ENCODE measurements around the gene THBS2. TPM values are rescaled to one million over a fixed set of nuclear protein-coding genes. Genes with fewer than 3 reads are reported as not detected.

The THBS2 gene
- total and polyA plus RNA-seq, 10 of the 15 experiments (the other 5 are each of a cell fraction or from before 2014, with no cell fraction given), result 0.07 to 0.10 TPM; not detected in 8

GRCh38 chr6:169240591-169241390, 12.9 kb downstream of the THBS2 start:
- Histone ChIP-seq H4K20me1 (ENCODE audit: control insufficient read depth, insufficient read depth) (no peaks in the 10 kb centered on the region), H3K4me1 (ENCODE audit: control insufficient read depth, insufficient read depth, low read length) (no peaks in the 10 kb centered on the region), H3K27ac (ENCODE audit: control insufficient read depth, insufficient read depth) (no peak overlapping the region), H3K4me2 (ENCODE audit: control insufficient read depth, insufficient read depth) (no peak overlapping the region), H3K4me3 (no peak overlapping the region), H3K79me2 (ENCODE audit: control insufficient read depth, insufficient read depth, low read length) (no peaks in the 10 kb centered on the region), H2AFZ (ENCODE audit: control insufficient read depth, low read depth, low read length) (no peak overlapping the region), H3K36me3 (ENCODE audit: control insufficient read depth in 2 of 2, insufficient read depth in 2 of 2, low read length in 1 of 2) (no peaks in the 10 kb centered on the region), H3K9me3 (replicated peaks; ENCODE audit: control insufficient read depth, insufficient read depth, low read length) (no peaks in the 10 kb centered on the region; the same call in 2 of the 3 replicates), H3K9ac (ENCODE audit: control insufficient read depth, insufficient read depth, low read length) (no peak overlapping the region), H3K27me3 (replicated peaks in 1 of 2; ENCODE audit: control insufficient read depth in 2 of 2, insufficient read depth in 2 of 2, low read length in 1 of 2) (no peaks in the 10 kb centered on the region)
- ATAC-seq (no peak), FAIRE-seq (no peak), DNase-seq (ENCODE audit: low read depth, low spot score) (no peak)
- in situ Hi-C loops (cut with MboI) (no loop called here), intact Hi-C loops (cut with micrococcal nuclease; ENCODE audit: unreplicated experiment) (no loop called here)
- TF ChIP-seq EGR1 (IDR thresholded peaks at IDR 0.05; ENCODE audit: borderline replicate concordance in 1 of 2, low read depth in 2 of 2, low read length in 2 of 2) (no peak), NFXL1 (IDR thresholded peaks at IDR 0.05; ENCODE audit: borderline replicate concordance) (no peak), CBX3 (IDR thresholded peaks at IDR 0.05; ENCODE audit: borderline replicate concordance, low read depth) (no peak), MTA2 (IDR thresholded peaks at IDR 0.05; ENCODE audit: low read depth) (no peak), TBL1XR1 (IDR thresholded peaks at IDR 0.05; ENCODE audit: low read depth, low read length) (no peak), HDGF (IDR thresholded peaks at IDR 0.05) (no peak), KAT2A (conservative IDR thresholded peaks at IDR 0.05; ENCODE audit: control insufficient read depth, low read depth, low read length) (no peak), MXI1 (IDR thresholded peaks at IDR 0.05; ENCODE audit: low read depth, low read length) (no peak), RBBP5 (conservative IDR thresholded peaks at IDR 0.05) (no peak), MEF2A (IDR thresholded peaks at IDR 0.05; ENCODE audit: insufficient read depth, low read depth, low read length) (no peak), YY1 (IDR thresholded peaks at IDR 0.05; ENCODE audit: low read depth, low read length) (no peak), CHD4 (IDR thresholded peaks at IDR 0.05) (no peak), PKNOX1 (IDR thresholded peaks at IDR 0.05) (no peak), POLR2A (IDR thresholded peaks at IDR 0.05; ENCODE audit: low read depth, low read length) (no peak), RELB (IDR thresholded peaks at IDR 0.05; ENCODE audit: low read depth) (no peak), POU2F2 (IDR thresholded peaks at IDR 0.05; ENCODE audit: borderline replicate concordance, low read depth, low read length) (no peak), NBN (IDR thresholded peaks at IDR 0.05) (no peak), BACH1 (IDR thresholded peaks at IDR 0.05; ENCODE audit: borderline replicate concordance) (no peak), RELA (IDR thresholded peaks at IDR 0.05; ENCODE audit: borderline replicate concordance, partially characterized antibody) (no peak)
- POLR2A ChIA-PET, result no interaction called here
- SMC1A ChIA-PET (ENCODE audit: uncharacterized antibody, unreplicated experiment), result no interaction called here
- RAD21 ChIA-PET (ENCODE audit: unreplicated experiment), result no interaction called here
- WGBS (ENCODE audit: insufficient coverage, insufficient replicate concordance, low lambda C conversion rate, missing lambda C conversion rate), result 44% methylated on average over 19 of the region's 28 CpGs
- CTCF ChIA-PET, result no interaction called here
- BruUV-seq (replicated peaks), result no TSS peak

Data from GM12878 (cell line).